HG03097 (cell line): Measurements from ENCODE around the gene MT1G.
"Not testable (repeated sequence)": the region's sequence is repeated elsewhere in the genome, so short reads cannot be mapped to it uniquely, and the experiment has no call there.

ENCODE experiments used
- ATAC-seq: cut with Tn5 transposase; IDR thresholded peaks from one replicate; pipeline ENCODE4 v1.9.1; 2021; ENCODE audit not compliant: unreplicated experiment, low FRiP score

Gene MT1G

GRCh38 chr16:56669005-56669839 lies 1.4 kb upstream of the MT1G start, which contains the start of gene MT1H:
TSS of gene MT1H (plus strand) at chr16:56669814. CDS start at chr16:56669885, 71 bp downstream.
- no peak for ATAC-seq

GRCh38 chr16:56665286-56666261 lies 2.3 kb downstream of the MT1G start:
- ATAC-seq, result not testable (repeated sequence)

- no peak for ATAC-seq
Measured at GRCh38 chr16:56664506-56664905, 3.4 kb downstream of the MT1G start.

GRCh38 chr16:56662357-56663354 lies 5.2 kb downstream of the MT1G start:
- ATAC-seq, result no peak

- no peak for ATAC-seq
Measured at GRCh38 chr16:56658327-56658875, 9.5 kb downstream of the MT1G start.

- no peak for ATAC-seq
Measured at GRCh38 chr16:56657555-56658326, 10.1 kb downstream of the MT1G start, which contains the start of gene MT1F. TSS of gene MT1F (plus strand) at chr16:56657959. CDS start at chr16:56658059, 100 bp downstream.

- no peak for ATAC-seq
Measured at GRCh38 chr16:56653218-56653617, 14.6 kb downstream of the MT1G start.

- no peak for ATAC-seq
Measured at GRCh38 chr16:56652600-56652999, 15.3 kb downstream of the MT1G start.

- ATAC-seq, result no peak
Measured at GRCh38 chr16:56651586-56651985, 16.3 kb downstream of the MT1G start, which contains the start of gene MT1B. TSS of gene MT1B (plus strand) at chr16:56651886. CDS start at chr16:56651954, 68 bp downstream.

- ATAC-seq, result no peak
Measured at GRCh38 chr16:56649820-56650219, 18.0 kb downstream of the MT1G start.

GRCh38 chr16:56649271-56649670 lies 18.6 kb downstream of the MT1G start:
- no peak for ATAC-seq

- ATAC-seq, result no peak
Measured at GRCh38 chr16:56647641-56648431, 20.0 kb downstream of the MT1G start.

GRCh38 chr16:56645838-56646237 lies 22.0 kb downstream of the MT1G start:
- no peak for ATAC-seq

GRCh38 chr16:56645311-56645710 lies 22.6 kb downstream of the MT1G start:
- ATAC-seq, result no peak

GRCh38 chr16:56643833-56644232 lies 24.0 kb downstream of the MT1G start:
- no peak for ATAC-seq

GRCh38 chr16:56643080-56643778 lies 24.6 kb downstream of the MT1G start:
- no peak for ATAC-seq

GRCh38 chr16:56641166-56641565 lies 26.7 kb downstream of the MT1G start:
- no peak for ATAC-seq
